Neural progenitor cell (in vitro differentiated cells): ENCODE measurements around the gene PARK7.

Experiments
- CTCF ChIP-seq: fragments of 200-600 bp; sonication (generic); IDR thresholded peaks from 2 replicates; pipeline ENCODE4 v1.5.1; 2017; ENCODE audit warnings: antibody characterized with exemption, mild to moderate bottlenecking
- EZH2 ChIP-seq: fragments of 200-600 bp; sonication (generic); IDR thresholded peaks from 2 replicates; pipeline ENCODE4 v1.6.1; 2017; ENCODE audit warnings: antibody characterized with exemption, mild to moderate bottlenecking, moderate library complexity
- EZH2phosphoT487 ChIP-seq: fragments of 200-600 bp; sonication (generic); IDR thresholded peaks from 2 replicates; pipeline ENCODE4 v1.6.1; 2017; ENCODE audit warnings: antibody characterized with exemption

GRCh38 chr1:8013399-8013798 is 51.9 kb downstream of the PARK7 start:
- no peak for TF ChIP-seq CTCF
- TF ChIP-seq EZH2 = no peak
- TF ChIP-seq EZH2phosphoT487 = no peak
